EH (cell line): ENCODE results near the gene MYH10.
A peak's percentile ranks its signal among the peaks of the same experiment; 100 is the strongest.

Source experiments
- DNase-seq: peaks from one replicate; pipeline ENCODE4 v3.0.0-alpha.2; 2015; ENCODE audit warnings: low read depth

MYH10 gene

DNA sequence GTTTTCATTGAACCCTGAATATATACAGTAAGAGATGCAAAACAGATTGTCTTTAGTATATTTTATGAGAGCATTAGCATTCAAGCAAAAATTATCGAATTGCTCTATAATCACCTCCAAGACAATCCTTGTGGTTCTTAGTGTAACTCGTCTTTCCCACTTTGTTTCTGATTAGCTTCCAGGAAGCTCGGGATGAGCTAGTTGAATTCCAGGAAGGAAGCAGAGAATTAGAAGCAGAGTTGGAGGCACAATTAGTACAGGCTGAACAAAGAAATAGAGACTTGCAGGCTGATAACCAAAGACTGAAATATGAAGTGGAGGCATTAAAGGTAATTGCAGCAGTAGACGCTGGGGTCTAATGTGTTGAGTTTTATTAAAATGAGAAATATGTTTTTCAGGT lies 185.0 kb downstream of the MYH10 start:
- no peak for DNase-seq

DNA sequence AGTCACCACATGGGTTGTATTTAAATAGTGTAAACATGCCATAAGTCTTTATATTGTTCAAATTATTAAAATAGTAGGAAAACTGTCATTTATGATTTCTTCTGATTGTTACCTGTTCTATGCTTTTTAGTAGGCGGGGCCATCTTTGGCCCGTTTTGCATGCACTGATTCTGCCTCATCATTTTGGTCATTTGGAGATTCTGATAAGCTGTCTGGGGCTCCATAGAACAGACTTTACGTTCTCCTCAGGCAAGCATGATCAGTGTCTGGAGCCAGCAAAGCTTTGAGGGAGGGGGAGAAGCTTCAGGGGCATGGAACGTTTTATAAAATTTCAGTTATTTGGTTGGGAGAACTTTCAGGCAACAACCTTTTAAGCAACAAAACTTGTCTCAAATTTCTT lies 186.0 kb downstream of the MYH10 start:
- no peak for DNase-seq

DNA sequence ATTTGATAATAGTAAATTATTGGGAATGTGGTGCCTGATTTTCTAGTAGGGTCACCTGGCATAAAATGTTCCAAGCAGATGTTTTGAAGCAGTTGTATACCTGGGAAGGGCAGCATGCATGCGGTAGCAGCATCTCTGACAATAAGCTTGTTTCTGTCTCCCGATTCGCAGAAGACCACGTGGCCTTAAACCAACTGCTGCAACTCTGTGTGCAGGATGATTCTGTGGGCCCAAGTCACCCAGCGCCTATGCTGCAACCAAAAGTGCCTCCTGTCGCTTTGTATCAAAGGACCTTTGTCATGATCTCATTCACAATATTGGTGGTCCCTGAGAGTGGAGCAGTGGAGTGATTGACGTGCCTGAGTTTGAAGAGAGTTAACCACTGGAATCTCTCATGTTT lies 186.8 kb downstream of the MYH10 start:
- DNase-seq = no peak

DNA sequence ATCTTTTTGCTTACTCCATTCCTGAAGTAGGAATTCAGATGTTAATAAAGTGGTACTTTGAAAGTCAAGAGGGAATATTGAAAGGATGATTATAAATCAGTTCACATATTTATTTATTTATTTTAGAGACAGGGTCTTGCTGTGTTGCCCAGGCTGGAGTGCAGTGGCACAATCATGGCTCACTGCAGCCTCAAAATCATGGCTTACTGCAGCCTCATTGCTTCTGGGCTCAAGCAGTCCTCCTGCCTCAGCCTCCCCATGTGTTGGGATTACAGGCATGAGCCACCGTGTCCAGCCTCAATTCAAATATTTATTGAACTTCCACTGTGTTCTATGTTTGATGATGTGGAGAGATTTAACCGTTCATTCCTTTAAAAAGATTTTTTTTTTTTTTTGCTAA lies 188.2 kb downstream of the MYH10 start:
- no peak for DNase-seq

DNA sequence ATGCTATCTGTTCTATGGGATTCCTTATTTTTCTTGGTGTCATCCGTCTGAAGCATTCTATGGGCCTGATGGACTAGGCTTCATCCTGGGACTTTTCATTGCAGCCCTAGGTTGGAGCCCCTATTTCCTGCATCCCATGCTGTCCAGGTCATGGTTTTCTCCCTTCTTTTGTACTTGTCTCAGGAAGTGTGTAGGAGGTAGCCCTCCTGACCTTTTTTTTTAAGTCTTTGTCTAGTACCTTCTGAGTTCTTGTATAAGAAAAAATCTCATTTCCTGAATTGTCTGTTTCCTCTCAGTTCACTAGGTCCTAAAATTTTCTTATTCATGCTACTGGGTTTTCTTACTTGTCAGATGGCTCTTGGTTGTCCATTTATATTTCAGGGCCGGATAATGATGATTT lies 188.8 kb downstream of the MYH10 start:
- no peak for DNase-seq

DNA sequence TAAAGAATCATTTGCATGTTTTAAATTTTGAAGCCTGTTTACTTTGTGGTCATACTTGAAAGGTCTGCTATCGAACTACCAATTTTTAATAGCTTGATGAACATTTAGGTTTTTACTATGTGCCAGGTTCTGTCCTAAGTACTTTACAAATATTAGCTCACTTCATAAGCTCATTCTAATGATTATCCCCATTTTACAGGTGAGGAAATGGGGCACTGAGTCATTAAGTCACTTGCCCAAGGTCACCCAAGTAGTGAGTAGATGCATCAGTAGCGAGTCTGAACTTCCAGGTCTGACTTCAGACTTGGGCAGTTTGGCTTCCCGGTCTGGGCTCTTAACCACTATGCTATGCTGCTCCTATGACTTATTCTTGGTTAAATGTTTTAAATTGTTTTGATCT lies 190.8 kb downstream of the MYH10 start:
- DNase-seq = no peak

DNA sequence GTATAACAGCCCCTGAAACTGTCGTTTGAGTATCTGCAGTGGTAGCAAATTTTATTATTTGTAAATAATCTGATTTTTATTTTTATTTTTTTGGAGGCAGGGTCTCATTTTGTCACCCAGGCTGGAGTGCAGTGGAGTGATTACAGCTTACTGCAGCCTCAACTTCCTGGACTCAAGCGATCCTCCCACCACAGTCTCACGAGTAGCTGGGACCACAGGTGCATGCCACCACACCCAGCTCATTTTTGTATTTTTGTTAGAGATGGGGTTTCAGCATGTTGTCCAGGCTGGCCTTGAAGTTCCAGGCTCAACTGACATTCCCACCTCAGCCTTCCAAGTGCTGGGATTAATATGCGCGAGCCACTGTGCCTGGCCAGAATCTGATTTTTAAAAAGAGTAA lies 192.1 kb downstream of the MYH10 start:
- DNase-seq = no peak

DNA sequence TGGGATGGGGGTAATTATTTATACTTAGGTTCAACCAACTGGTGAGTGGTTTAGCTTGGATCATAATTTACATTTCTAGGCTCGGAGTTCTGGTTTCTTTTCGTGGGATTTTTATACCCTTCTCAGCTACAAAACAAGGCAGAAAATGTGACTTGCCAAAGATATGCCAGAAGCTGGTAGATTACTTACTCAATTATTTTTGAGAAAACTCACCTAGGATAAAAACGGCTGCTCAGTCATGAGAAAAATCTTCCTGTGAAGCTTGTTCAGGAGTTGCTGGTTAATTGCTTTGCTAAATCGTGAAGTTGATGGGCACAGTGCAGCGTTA lies 193.7 kb downstream of the MYH10 start:
- DNase-seq = peak; percentile 20

DNA sequence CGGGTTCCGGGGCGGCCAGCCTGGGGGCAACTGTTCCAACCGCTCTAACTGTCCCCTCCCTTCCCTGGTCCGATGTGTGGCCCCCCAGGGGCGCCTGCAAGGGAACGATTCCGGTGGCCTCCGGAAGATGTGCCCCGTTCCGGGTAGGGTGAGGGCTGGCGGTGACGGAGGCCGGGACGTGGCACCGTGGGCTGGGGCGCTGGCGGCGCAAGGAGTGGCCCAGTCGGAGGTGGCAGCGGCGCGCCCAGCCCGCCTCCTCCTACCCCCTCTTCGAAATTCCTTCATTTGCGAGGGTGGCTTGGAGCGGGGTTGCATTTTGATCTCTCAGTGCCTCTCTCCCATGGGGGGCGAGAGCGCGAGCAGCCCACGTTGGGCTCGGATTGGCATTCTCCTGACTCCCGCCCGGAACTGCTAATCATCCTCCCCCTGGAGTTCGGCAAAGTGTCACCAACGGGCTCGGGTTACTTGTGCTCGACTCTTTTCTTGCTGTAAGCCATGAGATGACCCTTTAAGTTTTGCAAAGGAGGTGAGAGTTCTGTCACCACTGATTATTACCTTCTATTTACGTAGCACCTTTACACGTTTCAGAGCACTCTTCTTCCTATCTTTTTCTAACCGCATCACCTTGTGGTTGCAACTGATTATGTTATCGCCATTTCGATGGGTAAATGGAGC lies 194.2 kb downstream of the MYH10 start:
- peak; percentile 77 for DNase-seq

DNA sequence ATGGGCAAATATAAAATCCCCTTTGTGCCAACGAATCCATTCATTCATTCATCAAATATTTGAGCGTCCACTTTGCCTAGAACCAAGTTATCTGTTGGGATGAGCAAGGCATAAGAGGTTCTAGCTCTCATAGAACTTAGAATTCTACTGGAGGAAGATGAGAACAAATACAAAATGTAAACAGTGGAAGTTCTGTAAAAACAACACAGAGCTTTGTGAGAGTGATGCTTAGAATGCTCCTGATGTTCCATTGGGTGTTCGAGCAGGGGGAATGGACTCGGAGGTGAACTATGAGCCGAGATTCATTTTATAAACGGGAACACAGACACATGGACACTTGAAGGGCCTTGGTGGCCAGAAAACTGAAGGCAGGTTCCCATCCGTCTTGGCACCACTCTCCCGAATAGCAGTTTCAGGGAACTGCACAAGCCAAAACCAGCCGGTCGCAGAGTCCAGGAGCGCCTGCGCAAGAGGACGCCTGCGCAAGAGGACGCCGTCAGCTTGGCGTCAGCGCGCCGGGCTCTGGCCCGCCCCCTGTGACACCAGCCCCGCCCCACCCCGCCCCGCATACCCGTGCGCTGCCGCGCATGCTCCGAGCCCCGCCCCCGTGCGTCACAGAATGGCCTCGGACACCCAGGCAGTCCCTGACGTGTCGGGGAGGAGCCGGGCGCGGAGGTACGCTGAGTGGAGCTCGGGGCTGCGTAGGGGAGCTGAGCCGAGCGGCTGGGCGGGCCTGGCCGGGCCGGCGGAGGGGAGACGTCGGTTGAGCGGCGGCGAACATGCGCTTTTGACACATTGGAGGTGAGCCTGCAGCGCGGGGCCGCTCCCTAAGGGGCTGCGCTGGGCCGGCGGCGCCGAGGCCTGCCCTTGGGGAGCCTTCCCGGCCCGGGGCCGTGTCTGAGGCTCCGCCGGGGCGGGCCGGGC lies 195.0 kb downstream of the MYH10 start, which contains the start of gene NDEL1:
NDEL1 (plus strand) TSS at position 640 of the 924 bp plus-strand sequence. CDS start 8,388 bp downstream, outside the sequence.
- peak; percentile 98 for DNase-seq

DNA sequence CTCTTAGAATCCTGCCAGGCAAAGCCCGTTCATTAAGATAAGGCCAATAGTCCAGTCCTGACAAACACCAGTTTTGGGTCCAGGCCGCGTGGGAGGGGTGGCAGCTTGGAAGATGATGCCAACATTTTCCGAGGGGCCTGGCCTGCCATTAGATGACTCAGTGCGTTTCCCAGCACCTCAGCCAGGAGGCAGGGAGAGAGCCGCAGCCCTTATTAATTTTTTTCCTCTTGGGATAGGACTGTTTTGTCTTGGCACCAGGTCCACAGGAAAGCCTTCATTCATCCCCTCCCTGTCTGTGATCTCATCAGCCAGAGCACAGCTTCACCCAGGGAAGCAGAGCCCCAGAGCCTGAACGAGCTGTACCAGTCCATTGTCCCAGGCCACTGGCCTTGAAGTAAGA lies 199.6 kb downstream of the MYH10 start:
- DNase-seq = peak; percentile 70

DNA sequence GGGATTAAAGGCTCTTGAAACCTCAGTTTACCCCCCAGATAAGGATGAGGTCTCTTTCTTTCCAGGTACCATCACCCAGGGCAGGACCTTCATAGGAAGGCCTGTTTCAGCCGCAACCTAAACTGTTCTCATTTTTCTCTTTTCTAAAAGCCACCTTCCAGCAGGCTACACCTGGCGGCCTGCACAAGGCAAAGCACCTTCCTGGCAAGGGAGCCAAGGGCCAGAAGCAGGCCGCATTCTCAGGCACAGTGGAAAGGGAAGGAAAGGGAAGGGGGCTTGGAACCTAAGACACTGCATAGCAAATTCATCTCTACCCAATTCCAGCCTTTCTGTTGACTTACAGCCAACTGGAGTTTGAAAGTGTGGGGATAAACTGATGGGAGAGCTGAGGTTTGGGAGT lies 203.7 kb downstream of the MYH10 start:
- DNase-seq = no peak

DNA sequence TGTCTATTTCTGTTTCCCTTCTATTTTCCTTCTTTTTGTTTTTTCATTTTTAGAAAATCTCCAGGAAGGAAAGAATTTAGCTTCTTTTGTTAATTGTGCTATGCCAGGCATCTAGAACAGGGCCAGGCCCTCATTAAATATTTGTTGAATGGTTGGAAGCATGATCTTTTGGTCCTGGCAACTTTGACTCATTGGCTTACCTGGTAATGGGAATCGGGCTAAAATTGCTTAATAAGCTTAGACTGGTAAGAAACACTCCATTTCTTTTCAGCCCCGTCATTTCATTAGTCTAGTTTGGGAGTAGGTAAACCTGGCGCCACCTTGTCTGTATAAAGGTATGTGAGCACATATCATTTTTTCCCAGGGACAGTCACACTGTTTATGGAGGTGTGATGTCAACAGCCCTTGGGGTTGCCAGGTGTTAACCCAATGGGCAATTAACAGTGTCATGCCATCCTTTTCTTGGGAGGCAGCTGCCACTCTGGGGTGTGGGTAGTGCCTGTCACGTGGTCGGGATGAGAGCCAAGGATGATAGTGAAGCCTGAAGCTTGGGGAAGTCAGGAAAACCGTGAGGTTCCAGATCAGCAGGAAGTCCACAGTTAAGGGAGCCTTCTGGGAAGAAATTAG lies 204.3 kb downstream of the MYH10 start:
- no peak for DNase-seq
